Calu3 (cell line): ENCODE measurements around the gene STYXL1. TPM values are rescaled to one million over a fixed set of nuclear protein-coding genes. Genes with fewer than 3 reads are reported as not detected.

Experiments
- BruUV-seq: library from RNA; stranded (reverse); fragments of 400-500 nt; replicated peaks from 2 replicates; lab custom pipeline; 2021; lab: Mats Ljungman, UMichigan
- CTCF ChIA-PET: fragments of 300-600 bp; sonication (Branson Sonifier 250); formaldehyde crosslinking; loops from one replicate; lab custom pipeline; 2022; ENCODE audit warnings: antibody characterized with exemption; lab: Charles Lee
- DNase-seq: peaks from one replicate; pipeline ENCODE4 v3.0.0; 2022
- H3K27ac Mint-ChIP-seq: one replicate; pipeline ENCODE4 v1.8.0; 2022; ENCODE audit warnings: mixed read lengths; ENCODE audit not compliant: unreplicated experiment
- H3K27me3 Mint-ChIP-seq: one replicate; pipeline ENCODE4 v1.8.0; 2022; ENCODE audit warnings: mixed read lengths; ENCODE audit not compliant: unreplicated experiment
- H3K36me3 Mint-ChIP-seq: one replicate; pipeline ENCODE4 v1.8.0; 2022; ENCODE audit warnings: mild to moderate bottlenecking, moderate library complexity, mixed read lengths; ENCODE audit not compliant: insufficient read depth, unreplicated experiment
- H3K4me1 Mint-ChIP-seq: one replicate; pipeline ENCODE4 v1.8.0; 2022; ENCODE audit warnings: mild to moderate bottlenecking, low read depth, mixed read lengths; ENCODE audit not compliant: unreplicated experiment
- H3K4me3 Mint-ChIP-seq: one replicate; pipeline ENCODE4 v1.8.0; 2022; ENCODE audit warnings: mild to moderate bottlenecking, low read depth, moderate library complexity, mixed read lengths; ENCODE audit not compliant: unreplicated experiment
- H3K9me3 Mint-ChIP-seq: one replicate; pipeline ENCODE4 v1.8.0; 2022; ENCODE audit warnings: low read depth, mixed read lengths; ENCODE audit not compliant: unreplicated experiment
- intact Hi-C: fragments of 100-400 bp; cut with micrococcal nuclease; formaldehyde crosslinking; loops from one replicate; pipeline ENCODE4 v1.10.0; 2022; ENCODE audit not compliant: unreplicated experiment
- total RNA-seq: library from RNA; stranded (reverse); gene quantifications from 2 replicates; pipeline ENCODE4 v1.2.3, GENCODE V29; 2022
- TF ChIP-seq, protein P1 (sequence below): fragments of 200-600 bp; IDR thresholded peaks from one replicate; pipeline ENCODE4 v1.8.0; 2022; ENCODE audit warnings: antibody characterized with exemption; ENCODE audit not compliant: unreplicated experiment

STYXL1 gene
- total RNA-seq, 1 experiment from 2014 or later = 39.9 TPM

DNA sequence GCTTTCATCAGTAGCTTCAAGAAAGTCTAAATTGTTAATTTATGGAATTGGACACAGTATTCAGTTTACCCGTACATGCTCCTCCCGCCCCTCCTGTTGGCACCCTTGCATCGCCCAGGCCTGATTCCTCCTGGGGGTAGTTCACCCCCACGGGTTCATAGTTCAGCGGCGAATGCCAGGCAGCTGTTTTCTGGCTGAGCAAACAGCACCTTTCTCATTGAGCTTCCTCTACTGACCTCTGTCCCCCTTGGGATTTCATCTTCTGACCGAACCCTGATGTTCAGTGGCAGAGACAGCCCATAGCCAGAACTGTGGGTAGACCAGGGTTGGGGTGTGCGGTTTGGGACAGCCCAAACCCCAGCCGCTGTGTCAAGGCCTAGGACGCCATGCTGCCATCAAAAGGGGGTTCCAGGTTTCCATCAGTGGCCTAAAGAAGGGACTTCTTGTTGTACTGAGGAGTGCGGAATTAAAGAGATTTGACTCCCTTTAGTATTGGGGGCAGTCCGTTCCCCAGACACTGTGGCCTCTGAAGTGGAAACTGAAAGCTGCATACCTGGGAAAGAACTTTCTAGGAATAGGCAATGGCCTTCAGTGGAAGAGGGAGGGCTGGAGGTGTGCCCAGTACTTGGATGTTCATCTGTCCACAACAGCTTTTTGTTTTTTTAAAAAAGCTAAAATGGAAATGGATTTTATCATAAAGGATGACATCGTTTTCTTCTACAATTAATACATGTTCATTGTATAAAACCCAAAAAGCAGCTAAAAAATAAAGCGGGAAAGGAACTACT, 19.1 kb upstream of the STYXL1 start:
- H3K27ac Mint-ChIP-seq = no peak overlapping the region
- intact Hi-C loops = no loop called here
- H3K27me3 Mint-ChIP-seq = no peaks in the 10 kb centered on the region
- H3K4me1 Mint-ChIP-seq = no peaks in the 10 kb centered on the region
- H3K4me3 Mint-ChIP-seq = no peak overlapping the region
- CTCF ChIA-PET = no interaction called here
- no TSS peak for BruUV-seq
- TF ChIP-seq, protein P1, sequence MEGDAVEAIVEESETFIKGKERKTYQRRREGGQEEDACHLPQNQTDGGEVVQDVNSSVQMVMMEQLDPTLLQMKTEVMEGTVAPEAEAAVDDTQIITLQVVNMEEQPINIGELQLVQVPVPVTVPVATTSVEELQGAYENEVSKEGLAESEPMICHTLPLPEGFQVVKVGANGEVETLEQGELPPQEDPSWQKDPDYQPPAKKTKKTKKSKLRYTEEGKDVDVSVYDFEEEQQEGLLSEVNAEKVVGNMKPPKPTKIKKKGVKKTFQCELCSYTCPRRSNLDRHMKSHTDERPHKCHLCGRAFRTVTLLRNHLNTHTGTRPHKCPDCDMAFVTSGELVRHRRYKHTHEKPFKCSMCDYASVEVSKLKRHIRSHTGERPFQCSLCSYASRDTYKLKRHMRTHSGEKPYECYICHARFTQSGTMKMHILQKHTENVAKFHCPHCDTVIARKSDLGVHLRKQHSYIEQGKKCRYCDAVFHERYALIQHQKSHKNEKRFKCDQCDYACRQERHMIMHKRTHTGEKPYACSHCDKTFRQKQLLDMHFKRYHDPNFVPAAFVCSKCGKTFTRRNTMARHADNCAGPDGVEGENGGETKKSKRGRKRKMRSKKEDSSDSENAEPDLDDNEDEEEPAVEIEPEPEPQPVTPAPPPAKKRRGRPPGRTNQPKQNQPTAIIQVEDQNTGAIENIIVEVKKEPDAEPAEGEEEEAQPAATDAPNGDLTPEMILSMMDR = no peak
- no peak for DNase-seq
- no peaks in the 10 kb centered on the region for H3K36me3 Mint-ChIP-seq
- no peaks in the 10 kb centered on the region for H3K9me3 Mint-ChIP-seq

DNA sequence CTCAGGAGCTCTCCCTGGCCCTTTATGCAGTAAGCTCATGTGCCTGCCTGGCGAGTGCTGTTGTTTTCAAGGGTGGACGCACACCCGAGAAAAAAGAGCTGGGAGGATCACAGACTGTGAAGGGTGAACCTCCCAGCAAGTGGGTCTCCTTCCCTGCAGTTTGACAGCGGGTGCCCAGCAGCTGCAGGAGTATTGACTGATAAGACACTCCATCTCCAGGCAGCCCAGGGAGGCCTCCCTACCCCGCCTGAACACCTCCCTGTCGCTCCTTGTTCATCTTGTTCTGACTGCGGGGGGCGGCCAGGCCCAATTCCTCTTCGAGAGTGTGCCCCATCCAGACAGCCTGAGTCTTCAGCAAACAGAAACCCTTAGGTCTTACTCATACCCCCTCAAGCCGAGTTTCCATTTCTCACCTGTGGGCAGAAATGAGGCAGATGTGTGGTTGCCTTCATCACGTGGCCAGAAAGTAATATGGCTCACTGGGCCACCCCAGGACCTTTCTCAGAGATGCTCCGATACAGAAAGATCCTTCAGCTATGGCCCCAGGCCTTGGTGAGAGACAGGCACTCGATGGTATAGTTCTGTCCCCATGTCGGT, 17.3 kb upstream of the STYXL1 start:
- intact Hi-C loops = no loop called here
- H3K36me3 Mint-ChIP-seq = no peaks in the 10 kb centered on the region
- no peak overlapping the region for H3K27ac Mint-ChIP-seq

DNA sequence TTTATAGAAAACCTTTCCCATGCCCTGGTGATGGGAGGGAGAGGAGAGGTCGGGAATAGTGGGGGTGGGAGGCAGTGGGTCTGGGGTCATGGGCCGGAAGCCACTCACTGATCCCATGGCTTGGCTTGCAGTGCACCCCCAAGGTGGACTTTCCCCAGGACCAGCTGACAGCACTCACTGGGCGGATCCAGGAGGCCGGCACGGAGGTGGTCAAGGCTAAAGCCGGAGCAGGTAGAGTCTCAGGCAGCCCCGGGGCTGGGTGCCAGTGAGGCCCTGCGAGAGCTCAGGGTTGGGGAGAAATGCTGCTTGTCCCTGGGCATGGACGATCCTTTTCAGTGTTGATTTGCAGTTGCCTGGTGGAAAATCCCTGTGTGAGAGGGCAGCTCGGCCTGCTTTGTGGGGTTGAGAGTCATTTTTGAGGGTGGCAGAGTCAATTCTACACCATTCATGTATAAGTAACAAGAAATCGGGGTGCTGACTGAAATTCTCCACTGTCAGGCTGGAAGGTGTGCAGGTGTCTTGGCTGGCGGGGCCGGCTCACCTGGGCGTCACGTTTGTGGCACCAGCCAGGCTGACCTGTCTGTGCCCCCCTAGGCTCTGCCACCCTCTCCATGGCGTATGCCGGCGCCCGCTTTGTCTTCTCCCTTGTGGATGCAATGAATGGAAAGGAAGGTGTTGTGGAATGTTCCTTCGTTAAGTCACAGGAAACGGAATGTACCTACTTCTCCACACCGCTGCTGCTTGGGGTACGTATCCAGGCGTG, 16.6 kb upstream of the STYXL1 start:
- CTCF ChIA-PET = no interaction called here
- Mint-ChIP-seq H3K27me3 (no peaks in the 10 kb centered on the region), H3K9me3 (no peaks in the 10 kb centered on the region), H3K27ac (no peak overlapping the region), H3K4me1 (no peaks in the 10 kb centered on the region), H3K36me3 (no peaks in the 10 kb centered on the region), H3K4me3 (no peak overlapping the region)
- TF ChIP-seq, protein P1 = no peak
- BruUV-seq = no TSS peak
- intact Hi-C loops = no loop called here
- no peak for DNase-seq

More for the DNA sequence above, 17.3 kb upstream of the STYXL1 start:
- Mint-ChIP-seq H3K4me1 (no peaks in the 10 kb centered on the region), H3K27me3 (no peaks in the 10 kb centered on the region), H3K9me3 (no peaks in the 10 kb centered on the region), H3K4me3 (no peak overlapping the region)
- CTCF ChIA-PET = no interaction called here
- TF ChIP-seq, protein P1 = no peak
- BruUV-seq = no TSS peak
- DNase-seq = no peak

DNA sequence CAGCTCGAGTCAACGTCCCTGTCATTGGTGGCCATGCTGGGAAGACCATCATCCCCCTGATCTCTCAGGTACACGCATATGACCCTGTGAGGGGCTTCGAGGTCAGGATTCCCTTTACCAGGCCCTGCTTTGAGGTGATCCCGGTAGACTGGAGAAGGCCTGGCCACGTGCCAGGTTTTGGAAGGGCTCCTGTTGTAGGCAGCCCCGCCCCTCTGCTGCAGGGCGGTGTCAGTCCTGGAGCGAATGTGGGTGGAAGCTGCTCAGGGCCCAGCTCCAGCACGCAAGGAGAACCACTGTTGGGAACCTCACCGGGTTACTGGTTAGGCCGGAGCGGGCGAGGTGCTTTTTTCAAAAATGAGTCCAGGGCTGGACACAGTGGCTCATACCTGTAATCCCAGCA, 15.7 kb upstream of the STYXL1 start:
- H3K4me1 Mint-ChIP-seq = no peaks in the 10 kb centered on the region
- BruUV-seq = no TSS peak
- H3K36me3 Mint-ChIP-seq = no peaks in the 10 kb centered on the region
- H3K9me3 Mint-ChIP-seq = no peaks in the 10 kb centered on the region
- no peak overlapping the region for H3K4me3 Mint-ChIP-seq
- DNase-seq = peak; percentile 30
- intact Hi-C loops = no loop called here
- TF ChIP-seq, protein P1 = no peak
- CTCF ChIA-PET = no interaction called here
- no peaks in the 10 kb centered on the region for H3K27me3 Mint-ChIP-seq
- H3K27ac Mint-ChIP-seq = no peak overlapping the region
